GM10266 (cell line): ENCODE measurements around the gene WWP2.

Experiments used
- DNase-seq: peaks from one replicate; pipeline ENCODE4 v3.0.0; 2012; ENCODE audit errors: extremely low spot score
- CTCF ChIP-seq: IDR thresholded peaks from 2 replicates; pipeline ENCODE4 v1.5.1; 2012; ENCODE audit warnings: mild to moderate bottlenecking, low read depth; ENCODE audit not compliant: control insufficient read depth, insufficient read depth; ENCODE audit errors: missing control alignments

WWP2 gene

GRCh38 chr16:69932228-69932627 lies 170.1 kb downstream of the WWP2 start:
- no peak for TF ChIP-seq CTCF
- DNase-seq = no peak

- no peak for DNase-seq
- no peak for TF ChIP-seq CTCF
Observed at GRCh38 chr16:69932691-69933392, 170.7 kb downstream of the WWP2 start.

DNA sequence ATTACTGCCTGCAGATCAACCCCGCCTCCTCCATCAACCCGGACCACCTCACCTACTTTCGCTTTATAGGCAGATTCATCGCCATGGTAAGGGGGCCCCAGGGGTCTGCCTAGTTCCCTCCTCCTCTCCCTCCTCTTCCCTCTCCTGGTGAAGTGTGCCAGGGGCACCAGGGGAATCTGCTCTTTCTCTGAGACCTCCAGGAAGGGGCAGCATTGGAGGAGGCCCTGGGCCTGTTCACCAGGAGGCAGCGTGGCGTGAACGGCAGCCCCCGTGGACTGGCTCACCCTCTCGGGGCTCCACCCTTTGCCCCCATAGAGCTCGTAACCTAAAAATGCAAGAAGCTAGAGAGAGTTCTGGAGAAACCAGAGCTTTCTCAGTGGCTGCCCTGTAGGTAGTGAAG lies 171.9 kb downstream of the WWP2 start:
- TF ChIP-seq CTCF = no peak
- DNase-seq = no peak

DNA sequence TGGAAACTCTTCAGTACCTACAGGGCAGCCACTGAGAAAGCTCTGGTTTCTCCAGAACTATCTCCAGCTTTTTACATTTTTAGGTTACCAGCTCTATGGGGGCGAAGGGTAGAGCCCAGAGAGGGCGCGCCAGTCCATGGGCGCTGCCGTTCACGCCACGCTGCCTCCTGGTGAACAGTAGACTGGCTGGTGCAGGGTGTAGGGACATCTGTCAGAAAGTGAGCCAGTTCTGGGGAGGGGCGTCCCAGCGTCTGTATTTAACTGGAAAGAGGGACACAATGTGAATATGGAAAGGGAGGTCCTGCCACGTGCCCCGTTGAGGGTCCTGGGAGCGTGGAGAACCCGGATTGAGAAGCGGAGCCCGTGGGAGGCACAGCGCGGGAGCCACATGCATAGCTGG lies 172.6 kb downstream of the WWP2 start:
- DNase-seq = no peak
- no peak for TF ChIP-seq CTCF

DNA sequence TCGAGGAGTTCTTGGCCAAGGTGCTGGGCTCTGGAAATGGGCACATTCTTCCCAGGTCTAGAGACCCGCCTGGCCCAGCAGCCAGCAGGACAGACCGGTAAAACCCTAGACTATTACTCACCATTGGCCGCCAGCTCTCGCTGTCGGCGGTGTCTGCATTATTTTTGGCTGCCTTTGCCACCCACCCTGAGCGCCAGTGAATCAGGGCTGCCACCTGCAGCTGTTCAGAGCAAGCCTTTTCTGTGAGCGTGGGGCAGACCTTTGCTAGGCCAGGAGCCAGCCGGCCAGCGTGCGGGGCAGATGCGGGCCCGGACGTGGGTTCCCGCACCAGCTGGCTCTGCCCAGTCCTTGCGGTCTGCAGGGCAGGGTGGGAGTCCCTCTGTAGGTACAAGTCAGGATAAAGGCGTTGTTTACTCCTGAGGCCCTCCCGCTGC lies 173.2 kb downstream of the WWP2 start:
- no peak for DNase-seq
- TF ChIP-seq CTCF = no peak

- DNase-seq = no peak
- no peak for TF ChIP-seq CTCF
Observed at GRCh38 chr16:69935740-69936139, 173.6 kb downstream of the WWP2 start.

GRCh38 chr16:69936252-69936651 lies 174.1 kb downstream of the WWP2 start:
- DNase-seq = no peak
- no peak for TF ChIP-seq CTCF
